Measurements from ENCODE around the gene HSPBP1.

DNA sequence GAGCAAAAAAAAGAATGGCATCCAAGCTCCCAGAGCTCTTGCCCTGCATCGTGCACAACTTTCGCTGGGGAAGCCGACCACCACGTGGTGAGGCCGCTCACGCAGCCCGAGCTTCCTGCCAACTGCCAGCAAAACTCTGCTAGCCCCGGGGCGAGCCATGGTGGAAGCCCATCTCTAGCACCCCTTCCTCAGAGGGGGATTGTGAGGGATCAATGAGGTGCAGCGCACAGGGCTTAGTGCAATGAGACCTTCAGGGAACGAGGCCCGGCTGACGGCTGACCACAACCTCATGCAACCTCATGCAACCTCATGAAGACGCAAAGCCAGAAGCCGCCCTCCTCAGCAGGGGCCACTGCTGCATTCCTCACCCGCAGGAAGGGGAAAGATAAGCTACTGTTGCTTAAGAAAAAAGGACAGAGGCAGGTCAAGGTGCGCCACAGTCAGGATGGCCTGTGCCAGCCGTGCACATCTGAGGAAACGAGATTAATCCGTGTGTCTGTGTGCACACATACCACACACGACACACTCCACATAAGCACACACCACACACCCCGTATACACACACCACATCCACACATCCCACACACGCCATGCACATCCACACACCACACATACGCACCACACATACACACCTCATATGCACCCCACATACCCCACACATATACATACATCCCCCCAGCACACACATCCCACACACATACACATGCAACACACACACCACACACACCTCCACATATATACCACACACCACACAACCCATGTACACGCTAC, 9.6 kb downstream of the HSPBP1 start:
- TF ChIP-seq, protein P1, sequence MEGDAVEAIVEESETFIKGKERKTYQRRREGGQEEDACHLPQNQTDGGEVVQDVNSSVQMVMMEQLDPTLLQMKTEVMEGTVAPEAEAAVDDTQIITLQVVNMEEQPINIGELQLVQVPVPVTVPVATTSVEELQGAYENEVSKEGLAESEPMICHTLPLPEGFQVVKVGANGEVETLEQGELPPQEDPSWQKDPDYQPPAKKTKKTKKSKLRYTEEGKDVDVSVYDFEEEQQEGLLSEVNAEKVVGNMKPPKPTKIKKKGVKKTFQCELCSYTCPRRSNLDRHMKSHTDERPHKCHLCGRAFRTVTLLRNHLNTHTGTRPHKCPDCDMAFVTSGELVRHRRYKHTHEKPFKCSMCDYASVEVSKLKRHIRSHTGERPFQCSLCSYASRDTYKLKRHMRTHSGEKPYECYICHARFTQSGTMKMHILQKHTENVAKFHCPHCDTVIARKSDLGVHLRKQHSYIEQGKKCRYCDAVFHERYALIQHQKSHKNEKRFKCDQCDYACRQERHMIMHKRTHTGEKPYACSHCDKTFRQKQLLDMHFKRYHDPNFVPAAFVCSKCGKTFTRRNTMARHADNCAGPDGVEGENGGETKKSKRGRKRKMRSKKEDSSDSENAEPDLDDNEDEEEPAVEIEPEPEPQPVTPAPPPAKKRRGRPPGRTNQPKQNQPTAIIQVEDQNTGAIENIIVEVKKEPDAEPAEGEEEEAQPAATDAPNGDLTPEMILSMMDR (IDR thresholded peaks at IDR 0.05) = no peak
- TF ChIP-seq EZH2phosphoT487 (IDR thresholded peaks at IDR 0.05) (no peak), EZH2 (IDR thresholded peaks at IDR 0.05) (no peak)

Measured in neural progenitor cell (in vitro differentiated cells).